GM19463 (cell line): ENCODE results near the gene TRAM2.

Experiments used
- ATAC-seq: cut with Tn5 transposase; IDR thresholded peaks from one replicate; pipeline ENCODE4 v1.9.1; 2021; ENCODE audit warnings: mild to moderate bottlenecking, moderate library complexity; ENCODE audit not compliant: unreplicated experiment

Gene TRAM2

DNA sequence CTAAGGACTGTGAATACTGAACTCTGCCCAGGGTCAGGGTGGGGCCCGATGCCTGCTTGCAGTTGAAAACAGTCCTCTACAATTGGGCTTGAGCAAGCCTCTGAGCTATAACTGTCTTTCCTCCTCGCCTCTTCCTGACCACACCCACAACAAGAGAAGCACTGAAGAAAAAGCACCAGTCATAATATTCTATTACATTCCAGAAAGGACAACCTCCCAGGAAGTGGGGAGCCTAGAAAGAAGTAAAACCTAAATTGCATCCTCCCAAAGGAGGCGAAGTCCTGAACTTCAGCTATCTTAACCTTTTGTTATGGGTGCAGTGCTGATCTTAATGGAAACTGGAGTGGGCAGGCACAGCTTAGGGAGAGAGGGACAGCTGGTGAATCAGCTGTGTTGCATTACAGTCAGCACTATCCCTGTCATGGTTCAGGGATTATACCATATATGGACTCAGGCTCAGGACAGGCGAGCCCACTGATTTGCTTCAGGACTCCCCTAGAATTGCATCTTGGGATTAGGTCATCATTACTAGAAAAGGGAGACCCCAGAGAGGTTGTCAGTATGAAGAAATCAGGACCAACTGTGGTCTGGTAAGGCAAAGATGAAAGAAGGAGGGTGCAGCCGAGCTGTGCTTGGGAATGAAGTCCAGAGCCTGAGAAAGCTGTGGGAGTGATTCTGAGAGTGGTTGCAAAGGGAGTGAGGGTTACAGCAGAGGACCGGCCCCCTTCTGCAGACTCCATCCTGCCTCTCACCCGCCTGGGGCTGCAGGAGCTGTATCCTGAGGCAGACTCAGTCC lies 18.3 kb upstream of the TRAM2 start:
- ATAC-seq, result peak; percentile 85

DNA sequence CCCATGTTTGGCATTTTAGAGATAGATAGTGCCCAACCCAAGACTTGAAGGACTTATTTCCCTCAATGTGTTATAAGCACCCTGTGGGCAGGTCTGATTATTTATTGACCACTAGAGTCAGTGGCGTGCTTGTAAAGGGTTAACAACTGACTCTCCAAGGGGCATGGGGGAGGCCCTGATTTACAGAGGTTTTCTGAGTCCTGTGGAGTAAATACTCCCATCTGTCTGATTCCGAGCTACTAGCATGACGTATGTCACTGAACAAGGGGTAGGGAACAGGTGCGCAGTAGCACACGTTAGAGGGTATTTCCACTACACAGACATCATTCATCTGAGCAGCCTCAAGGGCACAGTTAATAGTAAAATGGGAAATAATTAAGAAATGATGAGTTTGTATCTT lies 17.4 kb upstream of the TRAM2 start:
- no peak for ATAC-seq

DNA sequence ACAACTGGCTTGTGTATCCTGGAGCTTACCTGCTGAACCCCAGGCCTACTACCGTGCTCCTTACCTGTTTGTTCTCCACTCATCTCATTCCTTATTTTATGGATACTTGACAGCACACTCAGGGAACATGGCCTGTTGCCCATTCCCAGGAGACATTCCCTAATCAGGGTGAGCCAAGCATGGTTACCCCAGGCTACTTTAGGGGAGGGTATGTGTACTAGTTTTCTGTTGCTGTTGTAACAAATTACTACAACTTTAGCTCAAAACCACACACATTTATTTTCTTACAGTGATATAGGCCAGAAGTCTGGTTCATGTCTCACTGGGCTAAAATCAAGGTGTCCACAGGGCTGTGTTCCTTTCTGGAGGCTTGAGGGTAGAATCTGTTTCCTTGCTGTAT lies 15.0 kb upstream of the TRAM2 start:
- no peak for ATAC-seq

DNA sequence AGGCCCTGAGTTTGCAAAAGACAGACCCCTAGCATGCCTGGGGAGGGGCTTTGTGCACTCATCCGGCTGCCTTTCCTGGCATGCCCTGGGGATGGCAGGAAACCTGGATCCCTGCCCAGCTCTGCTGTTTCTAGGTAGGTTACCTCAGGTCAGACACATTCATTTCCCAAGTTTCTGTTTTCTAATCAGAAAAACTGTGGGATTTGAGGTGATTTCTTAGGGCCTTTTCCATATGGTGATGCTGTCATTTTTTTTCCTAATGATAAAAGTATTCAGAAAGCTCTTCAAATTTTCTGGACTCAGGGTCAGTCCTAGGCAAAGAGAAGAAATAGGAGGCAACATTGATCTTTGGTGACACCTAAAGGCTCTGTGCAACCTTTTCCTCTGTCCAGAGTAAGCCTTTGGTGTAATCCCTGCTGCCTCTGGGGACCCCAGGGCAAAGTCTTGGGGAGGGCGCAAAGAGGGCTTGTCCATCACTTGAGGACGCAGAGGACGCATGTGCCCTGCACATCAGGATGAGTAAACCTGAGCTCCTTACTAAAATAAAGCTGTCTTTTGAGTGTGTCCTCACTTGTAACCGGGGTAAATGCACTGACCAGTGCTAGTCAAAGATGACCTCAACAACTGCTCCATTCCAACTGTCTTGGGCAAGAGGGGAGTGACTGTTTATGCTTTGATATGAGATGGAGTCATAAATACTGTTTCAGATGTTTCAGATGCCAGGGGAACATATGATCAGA lies 13.5 kb upstream of the TRAM2 start:
- ATAC-seq, result no peak

DNA sequence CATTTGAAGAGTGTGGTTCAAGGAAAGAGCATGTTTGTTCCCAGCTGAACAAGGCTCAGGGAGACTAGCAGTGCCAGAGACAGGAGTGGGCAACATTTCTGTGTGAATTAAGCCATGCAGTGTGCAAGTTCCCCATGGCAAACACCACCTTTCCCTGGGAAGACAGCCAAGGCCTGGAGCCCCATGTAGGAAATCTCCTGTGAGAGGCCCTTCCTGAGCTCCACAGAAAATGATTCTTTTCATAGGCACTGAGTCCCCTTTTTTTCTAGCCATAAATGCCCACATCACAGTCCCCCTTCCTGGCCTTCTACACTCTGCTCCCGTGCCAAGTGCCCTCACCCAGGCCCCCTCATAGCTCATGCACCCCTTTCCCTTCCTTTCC lies 11.8 kb upstream of the TRAM2 start:
- ATAC-seq, result no peak

DNA sequence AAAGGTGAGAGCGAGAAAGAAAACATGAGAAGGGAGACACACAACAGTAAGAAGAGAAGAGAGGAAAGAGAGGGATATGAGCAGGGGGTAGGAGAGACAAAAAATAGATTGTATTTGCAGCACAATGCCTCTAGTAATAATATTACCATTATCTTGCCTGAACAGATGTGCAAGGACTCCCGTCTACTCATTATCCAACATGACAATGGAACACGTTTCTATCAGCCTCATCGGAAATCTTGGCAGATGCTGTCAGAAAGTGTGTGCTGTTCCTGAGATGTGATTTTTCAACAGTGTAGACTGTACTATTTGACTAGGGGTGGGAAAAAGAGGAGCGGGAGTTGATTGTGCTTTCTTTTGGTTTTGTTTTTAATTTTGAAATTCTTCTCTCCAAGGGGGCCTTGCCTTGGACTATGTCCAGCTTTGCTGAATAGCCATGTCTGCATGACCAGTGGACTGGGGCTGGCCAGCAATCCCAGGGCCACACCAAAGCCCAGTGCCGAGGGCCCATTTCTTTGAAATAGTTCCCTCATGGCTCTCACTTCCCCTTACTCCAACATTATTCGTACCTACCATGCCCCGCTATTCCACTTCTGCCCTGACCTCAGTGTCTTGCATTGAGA lies 11.3 kb upstream of the TRAM2 start:
- ATAC-seq, result no peak

DNA sequence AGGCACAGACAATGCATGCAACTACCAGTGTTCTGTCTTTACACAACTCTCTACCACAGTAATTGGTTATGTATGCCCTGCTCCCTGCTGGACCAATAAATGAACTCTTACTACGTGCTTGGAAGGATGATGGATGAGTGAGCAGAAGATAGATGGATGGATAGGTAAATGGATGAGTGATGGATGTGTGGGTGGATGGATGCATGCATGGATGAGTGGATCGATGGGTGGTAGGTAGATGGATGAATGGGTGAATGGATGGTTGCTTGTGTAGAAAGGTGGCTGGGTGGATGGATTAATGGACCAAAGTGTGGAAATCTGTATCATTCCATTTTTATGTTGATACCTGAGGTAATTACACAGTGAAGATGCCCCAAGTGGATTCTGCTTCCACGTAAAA lies 10.1 kb upstream of the TRAM2 start:
- no peak for ATAC-seq

DNA sequence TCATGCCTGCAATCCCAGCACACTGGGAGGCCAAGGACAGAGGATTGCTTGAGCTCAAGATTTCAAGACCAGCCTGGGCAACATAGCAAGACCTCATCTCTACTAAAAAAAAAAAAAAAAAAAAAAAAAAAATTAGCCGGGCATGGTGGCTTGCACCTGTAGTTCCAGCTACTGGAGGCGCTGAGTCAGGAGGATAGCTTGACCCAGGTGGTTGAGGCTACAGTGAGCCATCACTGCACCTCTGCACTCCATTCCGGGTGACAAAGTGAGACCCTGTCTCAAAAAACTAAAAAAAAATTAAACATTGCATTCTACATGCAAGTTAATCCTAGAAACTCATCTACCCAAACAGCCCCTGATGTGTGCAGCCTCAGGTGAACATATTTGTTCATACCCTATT lies 7.3 kb upstream of the TRAM2 start:
- no peak for ATAC-seq

DNA sequence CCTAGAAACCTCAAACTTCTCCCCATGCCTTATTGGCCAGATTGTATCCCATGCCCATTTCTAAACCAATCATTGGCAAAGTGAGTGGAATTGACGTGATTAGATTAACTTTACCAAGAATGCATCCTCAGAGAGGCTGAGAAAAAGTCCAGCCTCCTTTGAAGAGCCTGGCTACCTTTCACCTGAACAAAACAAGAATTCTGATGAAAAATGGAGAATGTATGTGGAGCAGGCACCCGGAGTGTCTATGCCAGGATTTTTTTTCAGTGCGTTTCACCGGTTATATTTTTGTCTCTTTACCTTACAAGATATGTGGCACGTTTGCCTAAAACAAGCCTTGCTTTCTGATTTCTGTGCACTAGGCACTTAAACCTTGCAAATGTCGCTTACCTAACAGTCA lies 6.1 kb upstream of the TRAM2 start:
- ATAC-seq, result no peak

DNA sequence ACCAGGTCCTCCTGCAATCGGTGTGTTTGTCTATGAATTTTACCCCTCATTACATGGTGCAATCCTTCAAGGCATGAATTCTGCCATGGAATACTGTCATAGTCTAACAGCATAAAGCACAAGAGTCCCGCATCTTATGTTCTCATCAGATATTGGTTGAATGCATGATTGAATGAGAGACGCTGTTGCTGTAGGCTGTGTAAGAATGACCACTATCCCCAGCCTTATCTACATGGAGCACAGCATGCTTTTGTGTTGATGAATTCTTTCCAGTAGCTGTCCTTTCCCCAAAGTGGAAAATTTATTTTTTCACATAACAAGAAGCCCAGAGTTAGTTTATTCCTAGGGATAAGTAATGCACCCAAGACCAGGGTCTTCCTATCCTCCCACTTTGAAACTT lies 5.6 kb upstream of the TRAM2 start:
- no peak for ATAC-seq

DNA sequence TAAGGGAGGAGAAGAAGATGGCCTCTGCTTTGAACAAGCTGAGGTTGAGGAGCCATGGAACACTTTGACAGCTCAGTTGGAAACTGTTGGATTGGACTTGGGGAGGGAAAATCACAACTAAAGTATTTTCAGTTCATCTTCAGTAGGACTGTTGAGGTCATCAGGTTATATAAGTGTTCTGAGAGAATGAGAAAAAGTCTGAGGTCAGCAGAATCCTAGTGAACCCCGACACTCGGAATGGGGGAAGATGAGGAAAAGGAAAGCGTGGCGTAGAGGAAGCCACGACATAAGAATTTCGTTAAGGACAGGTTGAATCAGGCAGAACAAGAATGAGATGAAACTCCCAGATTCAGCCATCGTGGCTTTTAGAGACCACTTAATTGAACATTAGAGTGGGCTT lies 4.0 kb upstream of the TRAM2 start:
- no peak for ATAC-seq

DNA sequence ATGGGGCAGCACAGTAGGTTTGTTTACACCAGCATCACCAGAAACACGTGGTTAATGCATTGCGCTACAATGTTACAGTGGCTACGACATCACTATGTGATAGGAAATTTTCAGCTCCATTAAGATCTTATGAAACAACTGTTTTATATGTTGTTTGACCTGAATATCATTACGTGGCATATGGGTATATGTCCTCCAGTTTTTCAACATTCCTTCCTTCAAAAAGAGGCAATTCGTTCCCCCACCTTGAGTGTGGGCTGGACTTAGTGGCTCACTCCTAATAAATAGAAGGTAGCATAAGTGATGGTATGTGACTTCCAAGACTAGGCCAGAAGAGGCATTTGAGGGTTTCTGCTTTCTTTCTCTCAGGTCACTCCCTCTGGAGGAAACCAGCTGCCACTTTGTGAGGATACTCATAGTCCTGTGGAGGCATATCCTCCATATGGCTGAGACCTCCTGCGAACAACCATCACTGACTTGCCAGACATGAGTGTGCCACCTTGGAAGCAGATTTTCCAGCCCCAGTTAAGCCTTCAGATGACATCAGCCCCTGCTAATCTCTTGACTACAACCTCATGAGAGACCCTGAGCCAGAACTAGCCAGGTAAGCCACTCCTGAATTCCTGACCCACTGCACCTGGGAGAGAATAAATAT lies 2.3 kb upstream of the TRAM2 start:
- no peak for ATAC-seq

DNA sequence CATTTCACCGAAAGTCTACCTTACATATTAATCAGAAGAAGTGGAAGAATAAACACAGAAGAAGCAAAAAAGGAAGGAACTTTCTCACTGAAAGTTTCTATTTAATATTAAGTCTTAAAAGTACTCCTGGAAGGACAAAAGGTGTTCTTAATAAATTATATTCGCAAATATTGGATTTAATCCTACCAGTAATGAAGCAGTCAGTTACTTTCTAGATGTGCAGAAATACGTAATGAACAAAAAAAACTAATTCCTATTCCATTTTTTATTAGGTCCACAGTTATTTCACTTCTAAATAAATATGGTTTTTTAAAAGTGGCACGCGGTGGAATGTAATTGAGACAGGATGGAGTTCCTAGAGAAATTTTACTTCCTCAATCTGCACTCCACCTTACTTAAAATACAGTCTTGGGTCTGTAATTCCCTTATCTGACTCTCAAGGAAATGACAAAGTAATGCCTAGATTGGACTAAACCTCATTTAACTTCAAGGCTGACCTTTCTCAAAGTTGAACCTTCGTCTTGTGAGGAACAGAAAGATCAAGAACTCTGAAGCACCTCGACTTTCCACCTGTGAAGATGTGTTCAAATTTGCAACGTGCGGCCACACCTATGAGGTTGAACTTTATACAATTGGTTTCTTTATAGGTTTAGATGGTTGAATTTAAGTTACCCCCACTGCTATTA lies 1.1 kb upstream of the TRAM2 start:
- no peak for ATAC-seq

DNA sequence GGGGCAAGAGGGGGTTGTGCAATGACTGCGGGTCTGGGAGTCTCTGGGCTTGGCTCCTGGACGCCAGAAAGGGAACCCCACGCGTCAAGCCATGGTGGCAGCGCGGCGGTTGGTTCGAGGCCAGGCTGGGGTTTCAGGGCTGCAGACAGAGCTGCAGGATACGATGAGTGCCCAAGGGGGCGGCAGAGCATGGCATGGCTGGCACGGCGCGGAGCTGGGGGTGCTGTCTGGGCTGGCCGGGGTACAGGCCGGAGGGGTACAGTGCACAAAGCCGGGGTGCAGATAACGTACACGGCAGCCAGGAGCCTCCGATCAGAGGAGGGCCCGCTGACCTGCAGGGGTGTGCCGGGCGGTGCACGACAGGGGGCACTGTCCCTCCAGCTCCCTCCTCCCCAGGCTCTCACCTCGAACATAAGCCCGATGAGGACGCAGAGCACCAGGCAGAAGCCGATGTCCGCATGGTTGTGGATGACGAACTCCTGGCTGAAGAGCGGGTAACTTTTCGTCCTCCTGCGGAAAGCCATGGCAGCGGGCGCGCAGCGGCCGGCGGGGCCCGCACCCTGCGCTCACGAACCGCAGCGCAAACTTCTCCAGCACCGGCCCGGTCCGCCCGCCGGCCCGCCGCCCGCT lies 353 bp downstream of the TRAM2 start:
- peak; percentile 53 for ATAC-seq

DNA sequence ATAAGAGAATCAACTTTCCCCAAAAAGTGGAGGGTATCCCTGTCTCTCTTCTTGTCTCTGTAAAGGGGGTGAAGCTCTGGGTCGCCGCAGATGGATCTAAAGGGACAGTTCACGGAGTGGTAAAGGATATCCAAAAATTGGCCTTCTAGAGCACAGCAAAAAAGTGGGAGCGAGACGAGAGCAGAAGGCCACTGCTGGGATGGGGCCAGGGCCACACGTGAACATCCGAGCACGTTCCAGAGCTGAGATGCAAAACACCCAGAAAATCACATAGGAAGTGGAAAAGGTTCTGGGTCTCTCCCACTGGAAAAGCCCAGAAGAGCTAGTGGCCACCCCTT lies 837 bp downstream of the TRAM2 start:
- no peak for ATAC-seq

DNA sequence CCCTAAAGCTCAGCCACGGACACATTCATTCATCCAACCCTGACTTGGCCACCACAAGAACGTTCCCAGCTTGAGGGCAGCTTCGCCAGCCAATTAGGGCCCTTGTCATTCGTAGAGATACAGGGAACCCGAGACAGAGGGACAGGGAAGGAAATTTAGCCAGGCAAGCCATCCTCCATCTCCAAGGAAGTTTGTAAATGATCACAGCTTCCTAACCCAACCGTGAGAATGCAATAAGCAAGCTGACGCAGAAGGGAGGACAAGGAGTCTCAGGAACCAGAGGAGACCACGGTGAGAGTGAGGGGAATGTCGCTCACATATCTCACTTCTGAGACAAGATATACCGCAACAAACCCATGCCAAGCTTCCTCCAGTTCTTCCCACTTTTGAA lies 1.4 kb downstream of the TRAM2 start:
- ATAC-seq, result no peak

DNA sequence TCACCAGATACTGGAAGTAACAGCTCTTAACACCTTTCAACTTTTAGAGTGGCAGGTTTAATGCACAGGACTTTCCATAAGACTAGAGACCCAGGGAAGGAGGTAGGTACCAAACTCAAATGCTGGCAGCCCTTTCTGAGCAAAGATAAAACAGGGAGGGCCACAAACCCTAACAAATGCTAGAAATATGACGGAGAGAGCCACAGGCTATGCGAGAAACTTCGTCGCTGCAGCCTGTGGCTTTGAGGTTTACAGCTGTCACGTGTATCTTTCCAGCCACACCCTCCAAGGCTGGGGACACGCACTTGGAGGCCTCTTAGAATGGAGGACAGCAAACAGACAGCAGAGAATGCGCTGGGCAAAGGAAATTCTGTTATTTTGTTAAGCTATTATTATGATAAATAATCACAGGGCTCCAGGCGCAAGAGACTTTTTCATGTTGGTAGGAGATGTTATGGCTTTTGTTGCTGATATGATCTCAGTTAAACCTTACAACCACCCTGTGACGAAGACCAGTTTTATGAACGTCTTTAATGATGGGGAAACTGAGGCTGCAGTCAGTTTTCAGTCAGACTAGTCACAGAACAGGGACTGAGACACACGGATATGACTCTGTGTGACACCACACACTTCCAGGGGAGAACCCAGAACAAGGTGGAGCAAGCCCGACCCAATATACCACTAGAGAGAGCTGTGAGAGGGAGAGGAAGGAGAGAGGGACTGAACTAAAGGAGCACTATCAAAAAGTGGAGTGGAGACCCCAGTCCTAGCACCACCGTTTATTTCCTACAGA lies 2.0 kb downstream of the TRAM2 start:
- ATAC-seq, result peak; percentile 43

DNA sequence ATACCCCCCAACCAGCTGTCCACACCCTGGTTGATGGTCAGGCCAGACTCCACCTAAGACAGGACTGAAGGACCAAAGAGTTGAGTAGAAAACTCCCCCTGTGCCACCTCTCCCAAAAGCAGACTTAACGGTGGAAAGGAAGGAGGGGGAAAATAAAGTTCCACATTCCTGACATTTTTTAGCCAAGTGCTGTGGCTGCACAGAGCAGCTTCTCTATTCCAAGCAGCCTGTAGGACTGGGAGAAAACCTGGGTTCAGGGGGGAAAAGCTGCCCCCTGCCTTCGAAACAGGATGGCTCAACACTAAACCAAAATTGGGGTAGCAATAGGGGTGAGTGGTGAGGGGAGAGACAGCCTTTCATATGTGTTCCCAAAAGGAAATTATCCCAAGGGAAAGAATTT lies 3.6 kb downstream of the TRAM2 start:
- no peak for ATAC-seq

DNA sequence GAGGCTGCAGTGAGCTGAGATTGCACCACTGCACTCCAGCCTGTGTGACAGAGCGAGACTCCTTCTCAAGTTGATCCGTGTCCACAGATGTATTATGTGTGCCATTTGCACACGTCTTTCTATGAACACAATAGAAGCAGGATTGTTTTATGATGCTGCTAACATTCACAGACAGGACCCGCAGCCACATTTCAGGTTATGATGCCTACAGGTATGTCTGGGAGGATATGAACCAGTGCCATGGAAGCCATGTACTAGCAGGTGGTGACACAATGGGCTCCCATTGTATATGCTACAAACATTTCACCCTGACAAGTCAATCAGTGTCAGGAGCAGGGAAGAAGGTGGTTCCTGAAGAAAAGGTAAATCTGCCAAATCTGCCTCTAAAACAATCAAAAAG lies 4.3 kb downstream of the TRAM2 start:
- ATAC-seq, result no peak
